ENCODE results near the gene TNFRSF6B. TPM values are rescaled to one million over a fixed set of nuclear protein-coding genes. Genes with fewer than 3 reads are reported as not detected.

TNFRSF6B gene
- total RNA-seq, 3 donors from 2014 or later (not counting 1 experiment from before 2014, with no cell fraction given) = not detected

DNA sequence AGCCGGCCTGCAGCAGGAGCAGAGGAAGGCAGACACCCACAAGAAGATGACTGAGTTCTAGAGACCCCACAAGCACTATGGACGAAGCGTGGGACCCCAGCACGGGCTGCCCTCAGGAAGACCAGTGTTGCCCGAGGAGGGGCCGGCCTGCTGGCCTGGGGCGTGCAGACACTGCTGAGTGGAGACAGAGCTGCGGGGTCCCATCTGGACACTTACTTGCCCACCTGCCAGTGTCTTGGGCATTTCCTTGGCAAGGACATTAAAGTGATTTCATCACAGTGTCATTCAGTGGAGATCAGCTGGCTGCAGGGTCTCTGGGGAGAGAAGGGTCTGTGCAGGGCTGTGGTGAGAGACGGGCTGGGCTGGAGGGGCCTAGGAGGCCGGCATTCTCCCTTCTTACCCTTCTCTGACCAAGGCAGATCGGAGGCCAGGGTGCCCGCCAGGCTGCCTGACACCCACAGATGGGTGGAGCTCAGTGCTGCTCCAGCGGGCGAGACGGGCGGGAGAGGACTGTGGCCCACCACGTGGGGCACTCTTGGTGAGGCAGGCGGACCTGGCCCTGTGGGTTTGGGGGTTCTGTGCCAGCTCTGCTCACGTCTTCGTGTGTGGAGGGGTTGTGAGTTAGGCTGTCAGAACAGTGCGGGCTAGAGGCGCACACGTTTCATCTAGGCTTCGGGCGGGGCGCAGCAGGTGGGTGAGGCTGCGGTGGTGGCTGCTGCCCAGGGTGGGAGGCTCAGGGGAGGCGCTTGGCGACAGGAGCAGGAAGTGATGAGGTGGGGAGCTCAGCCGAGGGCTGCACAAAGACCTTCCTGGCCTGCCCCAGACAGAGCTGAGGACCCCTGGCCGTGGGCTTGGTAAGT, 39.6 kb downstream of the TNFRSF6B start, which contains the start of gene LIME1:
Gene LIME1, plus strand, starts transcription at position 806 of the 860 bp plus-strand sequence. CDS start 886 bp downstream, outside the sequence.
- WGBS (ENCODE audit: insufficient coverage) = 21% methylated on average over 31 of the region's 31 CpGs
- no peaks in the 10 kb centered on the region for H3K36me3 Mint-ChIP-seq
- H3K4me3 ChIP-seq (ENCODE audit: low read length) = peak within 1 kb of the TSS; percentile 62
- ATAC-seq (peak; percentile 37 to 61 (median 58)), DNase-seq (peak; percentile 63 to 93)
- peaks cover 63% of the 10 kb centered on the region for H3K4me1 ChIP-seq (ENCODE audit: control insufficient read depth, insufficient read depth, low read length)
- H3K4me1 Mint-ChIP-seq = peaks cover 21 to 41% of the 10 kb centered on the region in 2 donors
- peaks cover 26% of the 10 kb centered on the region for H3K36me3 ChIP-seq (ENCODE audit: control insufficient read depth, insufficient read depth, low read length)
- no peaks in the 10 kb centered on the region for H3K9me3 Mint-ChIP-seq
- H3K27me3 ChIP-seq (ENCODE audit: control insufficient read depth, insufficient read depth, low read length) = no peaks in the 10 kb centered on the region
- peak within 1 kb of the TSS; percentile 83 to 92 for H3K27ac Mint-ChIP-seq
- intact Hi-C loops (cut with micrococcal nuclease) = loop anchor here (10.0 kb wide), 1 partner anchor 101 kb away; no protein-coding TSS in a partner anchor
- H3K27me3 Mint-ChIP-seq (ENCODE audit: low read depth in 2 of 2) = no peaks in the 10 kb centered on the region
- H3K9me3 ChIP-seq (ENCODE audit: control insufficient read depth, insufficient read depth, low read length) = no peaks in the 10 kb centered on the region
- TF ChIP-seq, protein P1, sequence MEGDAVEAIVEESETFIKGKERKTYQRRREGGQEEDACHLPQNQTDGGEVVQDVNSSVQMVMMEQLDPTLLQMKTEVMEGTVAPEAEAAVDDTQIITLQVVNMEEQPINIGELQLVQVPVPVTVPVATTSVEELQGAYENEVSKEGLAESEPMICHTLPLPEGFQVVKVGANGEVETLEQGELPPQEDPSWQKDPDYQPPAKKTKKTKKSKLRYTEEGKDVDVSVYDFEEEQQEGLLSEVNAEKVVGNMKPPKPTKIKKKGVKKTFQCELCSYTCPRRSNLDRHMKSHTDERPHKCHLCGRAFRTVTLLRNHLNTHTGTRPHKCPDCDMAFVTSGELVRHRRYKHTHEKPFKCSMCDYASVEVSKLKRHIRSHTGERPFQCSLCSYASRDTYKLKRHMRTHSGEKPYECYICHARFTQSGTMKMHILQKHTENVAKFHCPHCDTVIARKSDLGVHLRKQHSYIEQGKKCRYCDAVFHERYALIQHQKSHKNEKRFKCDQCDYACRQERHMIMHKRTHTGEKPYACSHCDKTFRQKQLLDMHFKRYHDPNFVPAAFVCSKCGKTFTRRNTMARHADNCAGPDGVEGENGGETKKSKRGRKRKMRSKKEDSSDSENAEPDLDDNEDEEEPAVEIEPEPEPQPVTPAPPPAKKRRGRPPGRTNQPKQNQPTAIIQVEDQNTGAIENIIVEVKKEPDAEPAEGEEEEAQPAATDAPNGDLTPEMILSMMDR (IDR thresholded peaks at IDR 0.05) = no peak
- H3K4me3 Mint-ChIP-seq = peak within 1 kb of the TSS; percentile 89
- H3K27ac ChIP-seq (ENCODE audit: low read length) = peak within 1 kb of the TSS; percentile 73

DNA sequence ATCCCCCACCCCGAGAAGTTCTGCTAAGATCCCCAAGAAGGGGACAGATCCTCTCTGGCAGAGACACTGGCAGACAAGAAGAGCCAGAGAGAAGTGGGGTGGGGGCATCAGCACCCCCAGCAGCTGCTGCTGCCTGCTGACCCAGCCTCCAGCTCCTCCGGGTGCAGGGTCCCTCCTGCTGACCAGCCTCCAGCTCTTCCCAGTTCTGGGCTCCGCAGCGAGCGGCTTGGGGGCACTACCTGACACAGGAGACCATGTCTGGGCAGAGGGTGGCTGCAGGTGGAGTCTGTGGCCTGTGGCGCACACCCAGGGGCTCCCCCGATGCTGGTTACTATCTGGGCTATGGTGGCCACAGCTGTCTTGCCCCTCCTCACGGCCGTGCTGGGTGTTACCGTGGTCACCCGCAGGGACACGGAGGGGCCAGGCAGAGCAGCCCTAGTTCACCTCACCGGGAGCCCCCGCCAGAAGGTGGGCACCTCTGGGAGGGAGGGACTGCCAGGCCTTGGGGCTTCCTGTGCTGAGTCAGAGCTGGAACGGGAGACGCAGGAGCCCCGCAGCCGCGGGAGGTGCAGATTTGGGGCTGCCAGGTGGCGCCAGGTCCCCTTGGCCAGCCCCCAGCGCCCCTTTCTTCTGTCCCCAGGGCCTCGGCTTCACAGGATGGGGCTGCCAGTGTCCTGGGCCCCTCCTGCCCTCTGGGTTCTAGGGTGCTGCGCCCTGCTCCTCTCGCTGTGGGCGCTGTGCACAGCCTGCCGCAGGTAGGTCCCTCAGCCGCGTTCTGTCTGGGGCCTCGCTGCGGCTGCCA, 40.6 kb downstream of the TNFRSF6B start:
- H3K27me3 ChIP-seq (ENCODE audit: control insufficient read depth, insufficient read depth, low read length) = no peaks in the 10 kb centered on the region
- H3K36me3 ChIP-seq (ENCODE audit: control insufficient read depth, insufficient read depth, low read length) = peaks cover 33% of the 10 kb centered on the region
- Mint-ChIP-seq H3K27ac (peak overlapping the region; percentile 83 to 92), H3K4me1 (peaks cover 21 to 46% of the 10 kb centered on the region in 2 donors), H3K36me3 (no peaks in the 10 kb centered on the region), H3K9me3 (no peaks in the 10 kb centered on the region), H3K27me3 (ENCODE audit: low read depth in 2 of 2) (no peaks in the 10 kb centered on the region), H3K4me3 (peak overlapping the region; percentile 89)
- H3K4me1 ChIP-seq (ENCODE audit: control insufficient read depth, insufficient read depth, low read length) = peaks cover 63% of the 10 kb centered on the region
- H3K4me3 ChIP-seq (ENCODE audit: low read length) = peak overlapping the region; percentile 62
- TF ChIP-seq, protein P1 (IDR thresholded peaks at IDR 0.05) = no peak
- peak; percentile 55 to 80 for DNase-seq
- intact Hi-C loops (cut with micrococcal nuclease) = loop anchor here (10.0 kb wide), 1 partner anchor 102 kb away; no protein-coding TSS in a partner anchor
- 2% methylated on average over 30 of the region's 30 CpGs for WGBS (ENCODE audit: insufficient coverage)
- peak; percentile 25 to 27 (median 27) for ATAC-seq
- no peaks in the 10 kb centered on the region for H3K9me3 ChIP-seq (ENCODE audit: control insufficient read depth, insufficient read depth, low read length)
- H3K27ac ChIP-seq (ENCODE audit: low read length) = peak overlapping the region; percentile 73

DNA sequence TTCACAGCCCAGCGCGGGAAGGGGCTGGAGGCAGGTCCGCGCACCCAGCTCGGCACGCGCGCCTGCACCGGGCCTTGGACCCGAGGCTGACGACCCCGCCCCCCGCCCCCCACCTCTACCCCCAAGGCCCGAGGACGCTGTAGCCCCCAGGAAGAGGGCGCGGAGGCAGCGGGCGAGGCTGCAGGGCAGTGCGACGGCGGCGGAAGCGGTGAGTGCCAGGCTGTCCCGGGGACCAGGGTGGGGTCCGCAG, 41.2 kb downstream of the TNFRSF6B start:
- DNase-seq (no peak), ATAC-seq (peak; percentile 0)
- H3K27me3 Mint-ChIP-seq (ENCODE audit: low read depth in 2 of 2) = no peaks in the 10 kb centered on the region
- peaks cover 21 to 46% of the 10 kb centered on the region in 2 donors for H3K4me1 Mint-ChIP-seq
- TF ChIP-seq, protein P1 (IDR thresholded peaks at IDR 0.05) = no peak
- Histone ChIP-seq H3K4me1 (ENCODE audit: control insufficient read depth, insufficient read depth, low read length) (peaks cover 61% of the 10 kb centered on the region), H3K36me3 (ENCODE audit: control insufficient read depth, insufficient read depth, low read length) (peaks cover 35% of the 10 kb centered on the region), H3K27ac (ENCODE audit: low read length) (peak overlapping the region; percentile 73), H3K9me3 (ENCODE audit: control insufficient read depth, insufficient read depth, low read length) (no peaks in the 10 kb centered on the region), H3K4me3 (ENCODE audit: low read length) (peak overlapping the region; percentile 62), H3K27me3 (ENCODE audit: control insufficient read depth, insufficient read depth, low read length) (no peaks in the 10 kb centered on the region)
- intact Hi-C loops (cut with micrococcal nuclease) = loop anchor here (10.0 kb wide), 1 partner anchor 103 kb away; no protein-coding TSS in a partner anchor
- no peaks in the 10 kb centered on the region for H3K9me3 Mint-ChIP-seq
- H3K4me3 Mint-ChIP-seq = peak overlapping the region; percentile 89
- 1% methylated on average over 25 of the region's 26 CpGs for WGBS (ENCODE audit: insufficient coverage)
- peak overlapping the region in 1 of 2 donors; percentile 92 for H3K27ac Mint-ChIP-seq
- H3K36me3 Mint-ChIP-seq = no peaks in the 10 kb centered on the region

Data from natural killer cell (primary cell).